Mesenchymal stem cell (in vitro differentiated cells and primary cell): Measurements from ENCODE around the gene ADAM11.
"Not testable (repeated sequence)": the region's sequence is repeated elsewhere in the genome, so short reads cannot be mapped to it uniquely, and the experiment has no call there.

Experiments
- DNase-seq: peaks from one replicate; pipeline ENCODE4 v3.0.0-alpha.2; 2013
- H2AFZ ChIP-seq: one replicate; pipeline ENCODE4 v1.6.1; 2013; ENCODE audit warnings: low read depth, mild to moderate bottlenecking, control low read depth, inconsistent platforms, low read length, moderate library complexity
- H2AK5ac ChIP-seq: 2 replicates; pipeline ENCODE4 v1.6.1; 2013; ENCODE audit warnings: low read length, moderate library complexity, mild to moderate bottlenecking, inconsistent platforms; ENCODE audit not compliant: severe bottlenecking
- H2BK120ac ChIP-seq: one replicate; pipeline ENCODE4 v1.6.1; 2013; ENCODE audit warnings: low read depth, mild to moderate bottlenecking, inconsistent platforms, low read length, moderate library complexity
- H2BK12ac ChIP-seq, 2 experiments: one replicate each; pipeline ENCODE4 v1.6.1; 2013; ENCODE audit warnings: inconsistent platforms in 2 of 2, low read length in 2 of 2, mild to moderate bottlenecking in 2 of 2, moderate library complexity in 2 of 2, control low read depth in 1 of 2
- H2BK15ac ChIP-seq: one replicate; pipeline ENCODE4 v1.6.1; 2013; ENCODE audit warnings: mild to moderate bottlenecking, low read depth, inconsistent platforms; ENCODE audit not compliant: poor library complexity, severe bottlenecking
- H2BK5ac ChIP-seq: 2 replicates; pipeline ENCODE4 v1.6.1; 2013; ENCODE audit warnings: low read depth, mild to moderate bottlenecking, low read length, control low read depth, inconsistent platforms; ENCODE audit not compliant: poor library complexity, severe bottlenecking
- H3K14ac ChIP-seq, 2 experiments: one replicate each; pipeline ENCODE4 v1.6.1; 2013; ENCODE audit warnings: inconsistent platforms in 2 of 2, low read length in 2 of 2, control low read depth in 1 of 2, mild to moderate bottlenecking in 1 of 2, moderate library complexity in 1 of 2
- H3K18ac ChIP-seq, 2 experiments: one replicate each; pipeline ENCODE4 v1.6.1; 2013; ENCODE audit warnings: inconsistent platforms in 2 of 2, low read length in 2 of 2, control low read depth in 1 of 2, low read depth in 1 of 2, mild to moderate bottlenecking in 1 of 2
- H3K23ac ChIP-seq, 2 experiments: one replicate each; pipeline ENCODE4 v1.6.1; 2013; ENCODE audit warnings: inconsistent platforms in 2 of 2, low read length in 2 of 2, mild to moderate bottlenecking in 2 of 2, moderate library complexity in 2 of 2, control low read depth in 1 of 2
- H3K27ac ChIP-seq: 2 replicates; pipeline ENCODE4 v1.5.1; 2013; ENCODE audit warnings: mild to moderate bottlenecking, moderate library complexity, low read length, control low read depth, inconsistent platforms; ENCODE audit not compliant: poor library complexity, severe bottlenecking
- H3K27me3 ChIP-seq, 2 experiments: 2 replicates each; pipeline versions ENCODE4 v1.6.1 to v1.7.0; 2013; ENCODE audit warnings: low read length in 2 of 2, mild to moderate bottlenecking in 2 of 2, moderate library complexity in 2 of 2, control low read depth in 1 of 2, inconsistent platforms in 1 of 2; ENCODE audit not compliant: control insufficient read depth in 1 of 2, insufficient read depth in 1 of 2
- H3K36me3 ChIP-seq, 2 experiments: 2 replicates each; pipeline versions ENCODE4 v1.6.1 to v1.7.0; 2013; ENCODE audit warnings: low read length in 2 of 2, control low read depth in 1 of 2, inconsistent platforms in 1 of 2, low read depth in 1 of 2, mild to moderate bottlenecking in 1 of 2; ENCODE audit not compliant: insufficient read depth in 2 of 2, control insufficient read depth in 1 of 2
- H3K4ac ChIP-seq, 2 experiments: one replicate each; pipeline ENCODE4 v1.6.1; 2013; ENCODE audit warnings: inconsistent platforms in 2 of 2, low read length in 2 of 2, mild to moderate bottlenecking in 2 of 2, moderate library complexity in 2 of 2, control low read depth in 1 of 2, low read depth in 1 of 2
- H3K4me1 ChIP-seq: 2 replicates; pipeline ENCODE4 v1.6.1; 2013; ENCODE audit warnings: low read depth, low read length, control low read depth; ENCODE audit not compliant: control insufficient read depth, insufficient read depth
- H3K4me2 ChIP-seq: 2 replicates; pipeline ENCODE4 v1.6.1; 2013; ENCODE audit warnings: low read length, mild to moderate bottlenecking, inconsistent platforms; ENCODE audit not compliant: poor library complexity, severe bottlenecking
- H3K4me3 ChIP-seq, 2 experiments: 2 replicates each; pipeline versions ENCODE4 v1.5.1 to v1.7.0; 2013; ENCODE audit warnings: low read length in 2 of 2, mild to moderate bottlenecking in 2 of 2, control low read depth in 1 of 2, low read depth in 1 of 2; ENCODE audit not compliant: insufficient read depth in 1 of 2
- H3K79me1 ChIP-seq: replicated peaks from 2 replicates; pipeline ENCODE4 v1.6.1; 2013; ENCODE audit warnings: mild to moderate bottlenecking, control low read depth, low read length, inconsistent platforms; ENCODE audit not compliant: poor library complexity, severe bottlenecking
- H3K9ac ChIP-seq: 2 replicates; pipeline ENCODE4 v1.7.0; 2013; ENCODE audit warnings: mild to moderate bottlenecking, low read length, moderate library complexity
- H3K9me3 ChIP-seq: 2 replicates; pipeline ENCODE4 v1.7.0; 2013; ENCODE audit warnings: mild to moderate bottlenecking, low read length; ENCODE audit not compliant: control insufficient read depth
- H4K8ac ChIP-seq: one replicate; pipeline ENCODE4 v1.6.1; 2013; ENCODE audit warnings: inconsistent platforms, mild to moderate bottlenecking, low read length, moderate library complexity
- H4K91ac ChIP-seq: one replicate; pipeline ENCODE4 v1.6.1; 2013; ENCODE audit warnings: mild to moderate bottlenecking, low read length, inconsistent platforms
- whole genome bisulfite sequencing: methylation state at CpG from one replicate; pipeline ENCODE4 v1.1.7; 2013; ENCODE audit warnings: mixed read lengths; 5-methylcytosine and 5-hydroxymethylcytosine counted together

The ADAM11 gene

DNA sequence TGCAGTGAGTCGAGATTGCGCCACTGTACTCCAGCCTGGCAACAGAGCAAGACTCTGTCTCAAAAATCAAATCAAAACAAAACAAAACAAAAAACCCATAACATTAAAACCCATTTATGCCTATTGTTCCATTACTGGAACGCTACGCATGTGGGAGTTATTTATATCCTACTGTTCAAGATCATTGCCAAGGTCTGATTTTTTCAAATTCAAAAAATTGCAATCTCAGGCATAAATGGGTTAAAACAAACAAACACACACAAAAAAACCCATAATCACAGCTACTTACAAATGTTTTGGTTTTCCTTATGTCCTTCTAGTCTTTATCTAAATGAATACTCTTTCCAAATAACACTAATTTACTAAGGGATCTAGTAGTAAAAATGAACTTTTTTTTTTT lies 53.5 kb downstream of the ADAM11 start:
- no peaks in the 10 kb centered on the region for H3K36me3 ChIP-seq
- H3K9me3 ChIP-seq: no peaks in the 10 kb centered on the region
- H3K18ac ChIP-seq: no peak overlapping the region
- H2BK15ac ChIP-seq: no peak overlapping the region
- H3K79me1 ChIP-seq: peaks cover 8% of the 10 kb centered on the region
- H2BK120ac ChIP-seq: no peak overlapping the region
- no peak overlapping the region for H3K14ac ChIP-seq
- H2AK5ac ChIP-seq: no peak overlapping the region
- no peak overlapping the region for H3K9ac ChIP-seq
- H3K4me1 ChIP-seq: peaks cover 2% of the 10 kb centered on the region
- no peak overlapping the region for H2AFZ ChIP-seq
- H3K4me3 ChIP-seq: no peak overlapping the region
- H3K4ac ChIP-seq: no peak overlapping the region
- no peaks in the 10 kb centered on the region for H3K27me3 ChIP-seq
- H3K27ac ChIP-seq: no peak overlapping the region
- H2BK5ac ChIP-seq: no peak overlapping the region
- no peak for DNase-seq
- no peak overlapping the region for H4K91ac ChIP-seq
- no peak overlapping the region for H2BK12ac ChIP-seq
- no peak overlapping the region for H3K4me2 ChIP-seq
- H4K8ac ChIP-seq: no peak overlapping the region
- no peak overlapping the region for H3K23ac ChIP-seq
- WGBS: 94% methylated on average over 4 of the region's 4 CpGs

DNA sequence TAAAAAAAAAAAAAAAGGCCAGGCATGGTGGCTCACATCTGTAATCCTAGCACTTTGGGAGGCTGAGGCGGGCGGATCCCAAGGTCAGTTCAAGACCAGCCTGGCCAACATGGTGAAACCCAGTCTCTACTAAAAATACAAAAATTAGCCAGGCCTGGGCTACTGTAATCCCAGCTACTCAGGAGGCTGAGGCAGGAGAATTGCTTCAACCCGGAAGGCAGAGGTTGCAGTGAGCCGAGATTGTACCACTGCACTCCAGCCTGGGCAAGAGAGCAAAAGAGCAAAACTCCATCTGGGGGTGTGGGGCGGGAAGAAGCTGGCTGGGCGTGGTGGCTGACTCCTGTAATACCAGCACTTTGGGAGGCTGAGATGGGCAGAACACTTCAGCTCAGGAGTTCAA lies 59.7 kb downstream of the ADAM11 start:
- H2BK5ac ChIP-seq, H2AFZ ChIP-seq, H3K18ac ChIP-seq, H3K9ac ChIP-seq, H3K36me3 ChIP-seq, H3K9me3 ChIP-seq, H3K4me3 ChIP-seq, H3K4ac ChIP-seq, H3K14ac ChIP-seq, H3K79me1 ChIP-seq, H3K4me2 ChIP-seq, H4K8ac ChIP-seq, H2BK12ac ChIP-seq, H3K4me1 ChIP-seq, DNase-seq, H3K27me3 ChIP-seq, H2BK120ac ChIP-seq, H4K91ac ChIP-seq, H3K23ac ChIP-seq, H3K27ac ChIP-seq, H2BK15ac ChIP-seq: not testable (repeated sequence)
- peak overlapping the region; percentile 7 for H2AK5ac ChIP-seq
- 97% methylated on average over 6 of the region's 6 CpGs for WGBS

GRCh38 chr17:44820631-44821212 lies 61.9 kb downstream of the ADAM11 start:
- no peak overlapping the region for H3K4me2 ChIP-seq
- no peak overlapping the region for H2BK5ac ChIP-seq
- H3K9ac ChIP-seq: peak overlapping the region; percentile 81
- H3K18ac ChIP-seq: no peak overlapping the region
- H2AFZ ChIP-seq: no peak overlapping the region
- H3K14ac ChIP-seq: no peak overlapping the region
- H4K8ac ChIP-seq: no peak overlapping the region
- peak overlapping the region; percentile 27 for H2BK120ac ChIP-seq
- H3K27ac ChIP-seq: peak overlapping the region; percentile 90
- peak overlapping the region in 1 of 2 experiments; percentile 40 for H3K4me3 ChIP-seq
- no peaks in the 10 kb centered on the region for H3K27me3 ChIP-seq
- H3K36me3 ChIP-seq: peaks cover 0 to 3% of the 10 kb centered on the region in 2 experiments
- no peak overlapping the region for H2AK5ac ChIP-seq
- DNase-seq: peak; percentile 90
- 18% methylated on average over 4 of the region's 7 CpGs for WGBS
- no peak overlapping the region for H4K91ac ChIP-seq
- no peak overlapping the region for H2BK12ac ChIP-seq
- H3K4me1 ChIP-seq: peaks cover 2% of the 10 kb centered on the region
- no peak overlapping the region for H3K4ac ChIP-seq
- no peak overlapping the region for H2BK15ac ChIP-seq
- no peaks in the 10 kb centered on the region for H3K79me1 ChIP-seq
- H3K9me3 ChIP-seq: no peaks in the 10 kb centered on the region
- no peak overlapping the region for H3K23ac ChIP-seq

DNA sequence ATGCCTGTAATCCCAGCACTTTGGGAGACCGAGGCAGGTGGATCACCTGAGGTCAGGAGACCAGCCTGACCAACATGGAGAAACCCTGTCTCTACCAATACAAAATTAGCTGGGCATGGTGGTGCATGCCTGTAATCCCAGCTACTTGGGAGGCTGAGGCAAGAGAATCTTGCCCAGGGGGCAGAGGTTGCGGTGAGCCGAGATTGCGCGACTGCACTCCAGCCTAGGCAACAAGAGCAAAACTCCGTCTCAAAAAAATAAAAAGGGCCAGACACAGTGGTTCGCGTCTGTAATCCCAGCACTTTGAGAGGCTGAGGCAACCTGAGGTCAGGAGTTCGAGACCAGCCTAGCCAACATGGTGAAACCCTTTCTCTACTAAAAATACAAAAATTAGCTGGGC lies 66.4 kb downstream of the ADAM11 start:
- not testable (repeated sequence) for H3K9me3 ChIP-seq, H4K8ac ChIP-seq, H3K36me3 ChIP-seq, H3K4me2 ChIP-seq, H2BK120ac ChIP-seq, H4K91ac ChIP-seq, H3K18ac ChIP-seq, H3K4me1 ChIP-seq, H2AFZ ChIP-seq, H3K9ac ChIP-seq, DNase-seq, H2BK5ac ChIP-seq, H3K27me3 ChIP-seq, H3K4me3 ChIP-seq, H2AK5ac ChIP-seq, H3K27ac ChIP-seq, H3K79me1 ChIP-seq, H3K23ac ChIP-seq, H3K14ac ChIP-seq, H2BK12ac ChIP-seq, H3K4ac ChIP-seq, H2BK15ac ChIP-seq
- WGBS: 98% methylated on average over 9 of the region's 9 CpGs
